DOHH2 (cell line): ENCODE results near the gene BMERB1.

ENCODE experiments used
- H3F3A ChIP-seq: fragments of 200-600 bp; sonication (generic), shearing (Covaris generic); 2 replicates; pipeline ENCODE4 v1.6.0; 2016; ENCODE audit warnings: antibody characterized with exemption, mild to moderate bottlenecking; ENCODE audit not compliant: control insufficient read depth, insufficient read depth
- H3K27ac ChIP-seq: fragments of 200-600 bp; sonication (generic); 2 replicates; pipeline ENCODE4 v1.5.1; 2014; ENCODE audit warnings: low read depth, mild to moderate bottlenecking, low read length, moderate library complexity
- H3K27me3 ChIP-seq: fragments of 200-600 bp; sonication (generic); 2 replicates; pipeline ENCODE4 v1.6.1; 2014; ENCODE audit warnings: mild to moderate bottlenecking, low read length, mixed read lengths; ENCODE audit not compliant: control insufficient read depth
- H3K36me3 ChIP-seq: fragments of 200-600 bp; sonication (generic); 2 replicates; pipeline ENCODE4 v1.6.1; 2014; ENCODE audit warnings: mild to moderate bottlenecking, low read length, moderate library complexity, mixed read lengths; ENCODE audit not compliant: control insufficient read depth
- H3K4me1 ChIP-seq: fragments of 200-600 bp; sonication (generic); 2 replicates; pipeline ENCODE4 v1.6.1; 2014; ENCODE audit warnings: mild to moderate bottlenecking, low read length, mixed read lengths; ENCODE audit not compliant: control insufficient read depth
- H3K4me2 ChIP-seq: fragments of 200-600 bp; sonication (generic); 2 replicates; pipeline ENCODE4 v1.6.0; 2014; ENCODE audit warnings: mild to moderate bottlenecking, low read length, moderate library complexity
- H3K4me3 ChIP-seq: fragments of 200-600 bp; sonication (generic); 2 replicates; pipeline ENCODE4 v1.5.1; 2014; ENCODE audit warnings: mild to moderate bottlenecking, low read length, mixed read lengths
- H3K79me2 ChIP-seq: fragments of 200-600 bp; sonication (generic); 2 replicates; pipeline ENCODE4 v1.6.1; 2014; ENCODE audit warnings: mild to moderate bottlenecking, low read length, mixed read lengths; ENCODE audit not compliant: control insufficient read depth
- H3K9me2 ChIP-seq: fragments of 200-600 bp; sonication (generic); replicated peaks from 2 replicates; pipeline ENCODE4 v1.6.1; 2014; ENCODE audit warnings: mild to moderate bottlenecking, low read length, mixed read lengths; ENCODE audit not compliant: control insufficient read depth
- H3K9me3 ChIP-seq: fragments of 200-600 bp; sonication (generic); 2 replicates; pipeline ENCODE4 v1.6.1; 2014; ENCODE audit warnings: antibody characterized with exemption, low read length, mixed read lengths; ENCODE audit not compliant: control insufficient read depth, insufficient read depth
- H4K20me1 ChIP-seq: fragments of 200-600 bp; sonication (generic); 2 replicates; pipeline ENCODE4 v1.6.0; 2014; ENCODE audit warnings: low read depth, mild to moderate bottlenecking, antibody characterized with exemption, low read length, moderate library complexity; ENCODE audit not compliant: control insufficient read depth, insufficient read depth
- EZH2phosphoT487 ChIP-seq: fragments of 200-600 bp; sonication (generic); IDR thresholded peaks from 2 replicates; pipeline ENCODE4 v1.6.1; 2017; ENCODE audit warnings: borderline replicate concordance, mild to moderate bottlenecking, antibody characterized with exemption, low read length, moderate library complexity, mixed read lengths
- TF ChIP-seq, protein P1 (sequence below): fragments of 200-600 bp; sonication (generic); IDR thresholded peaks from one replicate; pipeline ENCODE4 v1.5.1; 2014; ENCODE audit warnings: antibody characterized with exemption, mild to moderate bottlenecking, low read depth, low read length; ENCODE audit not compliant: poor library complexity, severe bottlenecking

BMERB1 gene

DNA sequence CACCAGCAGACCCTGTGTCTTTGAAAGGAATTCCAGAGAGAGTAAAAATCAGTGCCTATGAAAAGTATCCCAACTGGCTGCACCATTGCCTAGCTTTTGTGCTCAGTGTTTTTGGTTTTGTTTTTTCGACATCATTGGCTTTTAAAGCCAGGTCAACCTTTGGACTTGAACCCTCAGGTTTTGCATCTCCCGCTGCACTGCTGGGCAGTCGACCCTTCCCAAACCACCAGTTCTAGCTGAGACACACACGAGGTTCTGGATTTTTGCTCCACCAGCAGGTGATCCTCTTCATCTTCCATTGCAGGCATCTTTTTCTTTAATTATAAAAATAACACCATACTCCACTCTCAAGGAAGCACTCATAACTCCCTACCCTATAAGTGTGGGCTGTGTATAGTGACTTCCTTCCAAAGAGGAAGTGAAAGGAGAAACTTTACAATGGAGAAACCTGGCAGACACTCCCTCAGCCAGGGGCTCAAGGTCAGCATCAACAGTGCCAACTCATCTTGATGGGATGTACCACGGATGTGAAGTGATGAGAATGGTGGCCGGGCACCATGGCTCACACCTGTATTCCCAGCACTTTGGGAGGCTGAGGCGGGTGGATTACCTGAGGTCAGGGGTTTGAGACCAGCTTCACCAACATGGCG is 57.8 kb downstream of the BMERB1 start:
- H3K9me2 ChIP-seq = no peaks in the 10 kb centered on the region
- no peaks in the 10 kb centered on the region for H3K9me3 ChIP-seq
- H3F3A ChIP-seq = no peaks in the 10 kb centered on the region
- TF ChIP-seq, protein P1, sequence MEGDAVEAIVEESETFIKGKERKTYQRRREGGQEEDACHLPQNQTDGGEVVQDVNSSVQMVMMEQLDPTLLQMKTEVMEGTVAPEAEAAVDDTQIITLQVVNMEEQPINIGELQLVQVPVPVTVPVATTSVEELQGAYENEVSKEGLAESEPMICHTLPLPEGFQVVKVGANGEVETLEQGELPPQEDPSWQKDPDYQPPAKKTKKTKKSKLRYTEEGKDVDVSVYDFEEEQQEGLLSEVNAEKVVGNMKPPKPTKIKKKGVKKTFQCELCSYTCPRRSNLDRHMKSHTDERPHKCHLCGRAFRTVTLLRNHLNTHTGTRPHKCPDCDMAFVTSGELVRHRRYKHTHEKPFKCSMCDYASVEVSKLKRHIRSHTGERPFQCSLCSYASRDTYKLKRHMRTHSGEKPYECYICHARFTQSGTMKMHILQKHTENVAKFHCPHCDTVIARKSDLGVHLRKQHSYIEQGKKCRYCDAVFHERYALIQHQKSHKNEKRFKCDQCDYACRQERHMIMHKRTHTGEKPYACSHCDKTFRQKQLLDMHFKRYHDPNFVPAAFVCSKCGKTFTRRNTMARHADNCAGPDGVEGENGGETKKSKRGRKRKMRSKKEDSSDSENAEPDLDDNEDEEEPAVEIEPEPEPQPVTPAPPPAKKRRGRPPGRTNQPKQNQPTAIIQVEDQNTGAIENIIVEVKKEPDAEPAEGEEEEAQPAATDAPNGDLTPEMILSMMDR = no peak
- no peak for TF ChIP-seq EZH2phosphoT487
- H3K4me3 ChIP-seq = no peak overlapping the region
- no peak overlapping the region for H3K4me2 ChIP-seq
- H3K4me1 ChIP-seq = no peaks in the 10 kb centered on the region
- H3K79me2 ChIP-seq = no peaks in the 10 kb centered on the region
- 0 out of 2 replicates have a peak, but pooled peaks cover 3% of the 10 kb centered on the region for H3K27me3 ChIP-seq
- H4K20me1 ChIP-seq = no peaks in the 10 kb centered on the region
- H3K27ac ChIP-seq = no peak overlapping the region
- H3K36me3 ChIP-seq = no peaks in the 10 kb centered on the region

DNA sequence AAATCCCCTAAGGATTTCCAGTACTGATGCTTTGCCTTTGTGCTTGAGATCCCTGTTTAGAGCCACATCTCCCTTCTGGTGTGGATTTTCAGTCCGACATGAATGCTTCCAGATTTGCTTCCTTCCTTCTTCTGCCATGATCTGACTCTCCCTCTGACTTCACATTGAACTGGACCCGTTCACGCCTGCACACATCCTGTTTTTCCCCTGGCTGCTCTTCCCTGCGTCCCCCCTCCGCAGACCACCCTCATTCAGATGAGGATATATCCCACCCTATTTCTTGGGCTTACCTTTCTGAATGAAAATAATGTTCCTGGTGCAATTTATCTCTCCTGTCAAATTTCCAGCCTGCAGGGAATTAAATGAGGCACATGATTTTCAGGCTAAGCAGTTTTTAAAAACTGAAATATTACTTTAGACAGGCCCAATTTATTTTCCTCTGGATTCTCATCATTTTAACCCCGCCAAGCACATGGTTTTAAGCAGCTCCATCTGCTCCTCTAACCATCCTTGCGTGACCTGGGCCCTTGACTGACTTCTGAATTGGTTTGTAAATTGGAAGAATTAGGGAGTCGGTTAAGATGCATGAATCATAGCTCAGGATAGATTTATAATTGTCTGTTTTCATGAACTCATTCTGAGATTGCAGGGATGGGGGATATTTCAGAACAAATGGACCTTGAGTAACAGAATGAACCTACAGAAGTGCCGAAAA is 59.2 kb downstream of the BMERB1 start:
- H3K4me3 ChIP-seq = no peak overlapping the region
- no peaks in the 10 kb centered on the region for H3F3A ChIP-seq
- 0 out of 2 replicates have a peak, but pooled peaks cover 3% of the 10 kb centered on the region for H3K27me3 ChIP-seq
- TF ChIP-seq EZH2phosphoT487 = no peak
- TF ChIP-seq, protein P1 = no peak
- no peak overlapping the region for H3K4me2 ChIP-seq
- H3K27ac ChIP-seq = no peak overlapping the region
- H3K79me2 ChIP-seq = no peaks in the 10 kb centered on the region
- H4K20me1 ChIP-seq = no peaks in the 10 kb centered on the region
- no peaks in the 10 kb centered on the region for H3K4me1 ChIP-seq
- H3K9me3 ChIP-seq = no peaks in the 10 kb centered on the region
- H3K36me3 ChIP-seq = no peaks in the 10 kb centered on the region
- H3K9me2 ChIP-seq = no peaks in the 10 kb centered on the region

DNA sequence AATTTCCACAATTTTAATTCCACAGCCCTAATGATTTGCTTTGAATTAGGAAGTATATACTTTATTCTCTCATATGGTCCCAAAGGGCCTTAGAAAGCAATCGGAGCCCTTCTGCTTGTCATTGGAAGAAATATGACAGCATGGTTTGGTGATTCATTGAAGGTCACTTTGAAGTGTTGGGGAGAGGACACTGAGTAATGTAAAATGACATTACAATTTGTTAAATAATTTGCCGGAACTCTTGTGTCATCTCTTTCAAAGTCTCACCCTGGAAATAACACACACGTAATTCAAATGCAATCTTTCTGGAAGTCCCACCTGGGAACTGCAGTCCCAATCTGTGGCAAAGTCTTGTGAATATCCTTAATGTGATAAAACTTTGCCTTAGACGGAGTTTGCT is 59.8 kb downstream of the BMERB1 start:
- Histone ChIP-seq H4K20me1 (no peaks in the 10 kb centered on the region), H3K9me2 (no peaks in the 10 kb centered on the region), H3K9me3 (no peaks in the 10 kb centered on the region), H3K27me3 (0 out of 2 replicates have a peak, but pooled peaks cover 3% of the 10 kb centered on the region), H3K4me3 (no peak overlapping the region), H3K4me1 (no peaks in the 10 kb centered on the region), H3K4me2 (no peak overlapping the region), H3K36me3 (no peaks in the 10 kb centered on the region), H3K27ac (no peak overlapping the region), H3K79me2 (no peaks in the 10 kb centered on the region), H3F3A (no peaks in the 10 kb centered on the region)
- TF ChIP-seq, protein P1 = no peak
- no peak for TF ChIP-seq EZH2phosphoT487
